NK-92 treated with Interleukin-12 subunit alpha and Interleukin-12 subunit beta, amount 100 ng/mL, for 24 hours (cell line): Measurements from ENCODE around the gene BRPF1.

Experiments
- DNase-seq: peaks from one replicate; lab custom pipeline; 2025; lab: John Stamatoyannopoulos, UW

BRPF1 gene, protein sequence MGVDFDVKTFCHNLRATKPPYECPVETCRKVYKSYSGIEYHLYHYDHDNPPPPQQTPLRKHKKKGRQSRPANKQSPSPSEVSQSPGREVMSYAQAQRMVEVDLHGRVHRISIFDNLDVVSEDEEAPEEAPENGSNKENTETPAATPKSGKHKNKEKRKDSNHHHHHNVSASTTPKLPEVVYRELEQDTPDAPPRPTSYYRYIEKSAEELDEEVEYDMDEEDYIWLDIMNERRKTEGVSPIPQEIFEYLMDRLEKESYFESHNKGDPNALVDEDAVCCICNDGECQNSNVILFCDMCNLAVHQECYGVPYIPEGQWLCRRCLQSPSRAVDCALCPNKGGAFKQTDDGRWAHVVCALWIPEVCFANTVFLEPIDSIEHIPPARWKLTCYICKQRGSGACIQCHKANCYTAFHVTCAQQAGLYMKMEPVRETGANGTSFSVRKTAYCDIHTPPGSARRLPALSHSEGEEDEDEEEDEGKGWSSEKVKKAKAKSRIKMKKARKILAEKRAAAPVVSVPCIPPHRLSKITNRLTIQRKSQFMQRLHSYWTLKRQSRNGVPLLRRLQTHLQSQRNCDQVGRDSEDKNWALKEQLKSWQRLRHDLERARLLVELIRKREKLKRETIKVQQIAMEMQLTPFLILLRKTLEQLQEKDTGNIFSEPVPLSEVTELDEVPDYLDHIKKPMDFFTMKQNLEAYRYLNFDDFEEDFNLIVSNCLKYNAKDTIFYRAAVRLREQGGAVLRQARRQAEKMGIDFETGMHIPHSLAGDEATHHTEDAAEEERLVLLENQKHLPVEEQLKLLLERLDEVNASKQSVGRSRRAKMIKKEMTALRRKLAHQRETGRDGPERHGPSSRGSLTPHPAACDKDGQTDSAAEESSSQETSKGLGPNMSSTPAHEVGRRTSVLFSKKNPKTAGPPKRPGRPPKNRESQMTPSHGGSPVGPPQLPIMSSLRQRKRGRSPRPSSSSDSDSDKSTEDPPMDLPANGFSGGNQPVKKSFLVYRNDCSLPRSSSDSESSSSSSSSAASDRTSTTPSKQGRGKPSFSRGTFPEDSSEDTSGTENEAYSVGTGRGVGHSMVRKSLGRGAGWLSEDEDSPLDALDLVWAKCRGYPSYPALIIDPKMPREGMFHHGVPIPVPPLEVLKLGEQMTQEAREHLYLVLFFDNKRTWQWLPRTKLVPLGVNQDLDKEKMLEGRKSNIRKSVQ (N-terminal part only)

DNA sequence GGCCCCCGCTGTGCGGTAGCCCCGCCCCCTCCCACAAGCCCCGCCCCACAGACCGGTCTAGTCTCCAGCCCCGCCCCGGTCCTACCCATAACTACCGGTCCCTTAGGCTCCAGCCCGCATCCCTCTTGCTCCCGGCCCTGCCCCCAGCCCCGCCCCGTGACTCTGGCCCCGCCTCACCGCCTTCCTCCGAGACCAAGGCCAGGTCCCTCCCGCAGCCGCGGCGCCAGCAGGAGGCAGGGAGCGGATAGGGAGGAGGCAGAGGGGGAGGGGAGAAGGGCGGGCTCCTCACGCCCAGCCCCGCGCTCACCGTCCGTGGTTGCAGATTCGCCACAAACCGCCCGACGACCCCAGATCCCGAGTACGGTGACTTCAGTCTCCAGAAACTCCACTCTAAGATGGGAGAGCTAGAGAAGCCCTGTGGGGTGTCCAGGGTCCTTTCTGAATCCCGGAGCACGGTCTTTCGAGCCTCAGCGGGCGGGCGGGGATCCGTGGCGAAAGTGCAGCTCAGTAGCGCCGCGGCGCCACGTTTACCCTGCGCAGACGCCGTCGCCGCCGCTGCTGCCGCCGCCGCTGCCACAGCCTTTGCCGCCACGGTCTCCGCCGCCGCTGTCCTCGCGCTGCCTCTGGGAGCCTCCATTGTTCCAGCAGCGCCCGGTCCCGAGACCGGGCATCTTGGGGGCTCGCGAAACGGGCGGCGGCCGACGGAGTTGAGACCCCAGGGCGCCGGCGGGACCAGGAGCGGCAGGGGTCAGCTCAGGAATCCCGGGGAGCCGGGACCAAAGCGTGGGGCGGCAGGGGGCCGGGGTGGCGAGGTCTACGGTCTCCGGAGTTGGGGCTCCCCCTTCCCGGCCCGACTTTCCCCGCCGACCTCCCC is at the start of gene BRPF1:
TSS of gene BRPF1 (plus strand) at position 530 of the 874 bp plus-strand sequence. CDS start 2,406 bp downstream, outside the sequence.
- peak; percentile 98 for DNase-seq

DNA sequence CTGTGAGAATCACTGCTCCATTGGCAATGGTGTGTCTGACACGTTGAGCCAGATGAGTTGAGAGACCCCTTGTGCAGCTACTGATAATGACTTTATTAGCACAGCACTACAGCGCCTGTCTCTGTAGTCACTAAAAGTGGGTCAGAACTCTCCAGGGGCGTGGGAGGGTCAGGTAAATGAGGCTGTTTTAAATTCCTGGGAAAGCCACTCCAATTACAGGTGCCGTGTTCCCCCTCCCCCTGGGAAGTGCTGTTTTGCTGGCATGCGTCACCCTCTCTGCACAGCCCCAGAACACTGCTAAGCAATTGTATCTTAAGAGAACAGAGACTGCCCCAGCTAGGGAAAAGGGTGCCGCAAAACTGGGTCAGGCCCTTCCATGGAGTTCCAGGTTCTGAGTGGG is 49.4 kb upstream of the BRPF1 start:
- no peak for DNase-seq

DNA sequence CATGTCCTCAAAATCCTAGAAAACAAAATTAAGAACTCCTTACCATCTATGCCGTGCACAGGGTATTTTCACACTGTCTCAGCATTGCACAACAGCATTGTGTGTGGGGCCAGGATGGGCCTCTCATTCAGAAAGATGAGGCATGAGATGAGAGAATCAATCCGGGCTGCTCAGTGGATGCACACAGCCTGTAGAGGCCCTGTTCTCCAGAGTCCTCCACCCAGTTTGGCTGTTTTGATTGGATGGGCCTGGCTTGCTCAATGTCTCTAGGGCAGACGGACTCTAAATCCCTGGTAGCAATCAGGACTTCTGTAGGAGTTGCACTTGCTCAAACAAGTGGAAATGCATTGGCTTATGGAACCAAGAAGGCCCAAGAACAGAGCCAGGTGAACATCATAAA is 48.1 kb upstream of the BRPF1 start:
- DNase-seq, result no peak

DNA sequence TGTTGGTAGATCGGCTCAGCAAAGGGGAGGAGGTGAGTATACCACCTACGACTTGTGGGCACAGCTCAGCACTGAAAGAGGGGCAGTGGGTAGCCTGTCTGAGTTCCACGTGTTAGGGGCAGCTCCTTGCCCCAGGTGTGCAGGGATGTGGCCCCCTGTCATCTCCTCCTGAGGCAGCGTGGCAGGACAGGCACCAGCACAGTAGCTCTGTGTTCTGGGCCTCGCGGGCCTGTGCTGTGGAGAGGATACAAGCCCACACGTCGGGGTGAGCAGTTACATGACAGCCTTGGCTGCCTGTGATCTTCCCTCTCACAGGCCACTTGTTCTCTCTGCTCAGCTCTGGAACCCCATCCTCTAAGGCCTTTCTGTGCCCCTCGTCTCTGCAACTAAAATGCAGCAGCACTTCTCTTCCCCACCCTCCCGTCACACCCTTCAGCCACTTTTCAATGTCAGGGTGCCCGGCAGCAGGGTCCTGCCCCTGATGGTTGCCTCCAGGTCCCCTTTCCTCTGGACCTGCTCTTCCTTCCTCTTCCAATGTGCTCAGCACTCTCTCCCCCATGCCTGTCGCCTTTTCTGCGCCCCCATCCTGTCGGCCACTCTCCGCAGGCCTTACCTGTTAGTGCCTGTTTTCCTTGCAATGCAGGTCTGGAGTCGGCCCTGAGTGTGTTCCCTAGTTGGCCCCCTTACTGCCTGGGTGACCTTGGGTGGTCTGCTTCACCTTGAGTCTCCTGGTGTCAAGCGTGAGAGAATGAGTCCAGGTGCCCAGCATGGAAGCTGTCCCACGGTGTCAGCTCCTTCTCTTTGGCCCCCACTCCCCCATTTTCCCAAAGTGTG is 46.1 kb upstream of the BRPF1 start:
- DNase-seq, result no peak

DNA sequence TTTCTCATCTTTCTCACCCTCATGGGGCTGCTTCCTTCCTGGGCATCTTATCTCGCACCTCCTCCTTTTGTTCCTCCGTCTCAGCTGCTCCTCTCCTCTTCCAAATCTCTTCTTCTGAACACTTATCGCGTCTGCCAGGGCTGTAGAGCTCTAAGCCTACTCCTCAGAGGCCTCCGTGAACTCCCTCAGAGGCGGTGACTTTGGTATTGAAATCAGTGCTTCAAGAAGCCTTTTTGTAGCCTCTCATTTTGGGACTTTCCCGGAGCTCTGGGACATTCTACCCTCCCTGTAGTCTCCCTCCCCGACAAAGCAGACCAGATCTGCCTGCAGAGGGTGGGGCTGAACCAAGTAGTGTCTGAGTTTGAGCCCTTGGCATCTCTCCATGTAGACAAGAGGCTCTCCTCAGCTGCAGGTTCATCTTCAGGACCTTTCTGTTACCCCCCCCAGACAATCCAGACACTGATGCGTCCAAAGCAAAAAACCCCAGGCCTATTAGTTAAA is 45.4 kb upstream of the BRPF1 start:
- no peak for DNase-seq

DNA sequence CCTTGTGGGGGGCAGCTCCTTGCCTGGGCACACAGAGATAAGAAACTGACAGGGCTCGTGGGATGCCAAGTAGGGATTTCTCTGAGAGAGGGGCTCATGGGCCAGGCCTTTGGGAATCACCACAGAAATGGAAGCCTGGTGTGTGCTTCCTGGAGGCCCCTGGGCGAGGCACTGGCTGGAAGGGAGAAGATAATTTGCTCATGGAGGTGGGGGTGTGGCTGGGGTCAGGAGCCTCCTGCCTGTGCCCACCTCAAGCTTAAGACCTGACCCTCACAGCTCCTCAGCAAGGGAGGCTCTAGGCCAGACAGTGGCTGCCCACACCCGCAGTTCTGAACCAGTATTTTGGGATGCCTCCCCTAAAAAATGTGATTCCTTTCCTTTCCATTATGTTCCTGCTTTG is 44.8 kb upstream of the BRPF1 start:
- DNase-seq, result no peak

DNA sequence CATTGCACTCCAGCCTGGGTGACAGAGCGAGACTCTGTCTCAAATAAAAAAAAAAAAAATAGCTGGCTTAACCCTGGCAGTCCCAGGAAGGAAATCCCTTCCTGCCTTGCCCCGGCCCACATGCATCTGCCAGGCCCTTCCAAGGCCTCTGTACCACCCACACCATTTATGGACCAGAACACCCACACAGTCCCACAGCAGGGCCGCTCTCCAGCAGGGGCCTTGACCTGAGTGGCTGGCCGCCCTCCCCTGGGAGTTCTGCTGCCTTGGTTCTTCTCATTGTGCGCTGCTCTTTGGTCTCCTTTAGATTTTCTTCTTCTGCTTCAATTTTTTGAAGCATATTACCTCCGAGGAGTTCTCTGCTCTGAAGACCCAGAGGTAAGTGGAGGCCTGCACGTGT is 44.0 kb upstream of the BRPF1 start:
- DNase-seq, result no peak

DNA sequence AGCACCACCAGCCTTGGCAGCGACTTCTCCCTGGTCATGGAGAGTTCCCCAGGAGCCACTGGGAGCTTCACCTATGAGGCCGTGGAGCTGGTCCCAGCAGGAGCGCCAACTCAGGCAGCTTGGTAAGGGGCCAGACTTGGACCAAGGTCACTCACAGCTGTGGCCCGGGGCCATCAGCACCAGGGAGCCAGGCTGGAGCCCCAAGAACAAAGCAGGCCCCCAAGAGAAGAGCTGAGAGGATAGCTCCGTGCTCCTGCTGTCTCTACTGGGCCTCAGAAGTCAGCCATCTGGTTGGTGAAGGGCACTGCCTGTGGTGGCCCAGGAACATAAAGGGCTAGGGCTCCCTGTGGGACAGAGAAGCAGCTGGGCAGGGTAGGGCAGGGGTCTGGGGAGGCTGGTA is 42.6 kb upstream of the BRPF1 start:
- no peak for DNase-seq

DNA sequence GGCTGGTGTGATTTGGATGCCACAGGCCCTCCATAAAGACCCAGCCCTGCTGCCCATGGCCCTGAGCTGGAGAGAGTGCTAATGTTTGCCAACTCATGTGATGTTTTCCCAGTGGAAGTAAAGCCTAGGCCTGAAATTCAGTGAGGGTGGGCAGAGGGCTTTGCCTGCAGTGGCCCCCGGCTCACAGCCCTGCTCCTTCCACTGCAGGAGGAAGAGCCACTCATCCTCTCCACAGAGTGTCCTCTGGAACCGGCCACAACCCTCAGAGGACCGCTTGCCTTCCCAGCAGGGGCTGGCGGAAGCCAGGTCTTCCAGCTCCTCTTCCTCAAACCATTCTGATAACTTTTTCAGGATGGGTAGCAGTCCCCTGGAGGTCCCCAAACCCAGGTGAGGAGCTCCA is 41.8 kb upstream of the BRPF1 start:
- DNase-seq, result no peak

DNA sequence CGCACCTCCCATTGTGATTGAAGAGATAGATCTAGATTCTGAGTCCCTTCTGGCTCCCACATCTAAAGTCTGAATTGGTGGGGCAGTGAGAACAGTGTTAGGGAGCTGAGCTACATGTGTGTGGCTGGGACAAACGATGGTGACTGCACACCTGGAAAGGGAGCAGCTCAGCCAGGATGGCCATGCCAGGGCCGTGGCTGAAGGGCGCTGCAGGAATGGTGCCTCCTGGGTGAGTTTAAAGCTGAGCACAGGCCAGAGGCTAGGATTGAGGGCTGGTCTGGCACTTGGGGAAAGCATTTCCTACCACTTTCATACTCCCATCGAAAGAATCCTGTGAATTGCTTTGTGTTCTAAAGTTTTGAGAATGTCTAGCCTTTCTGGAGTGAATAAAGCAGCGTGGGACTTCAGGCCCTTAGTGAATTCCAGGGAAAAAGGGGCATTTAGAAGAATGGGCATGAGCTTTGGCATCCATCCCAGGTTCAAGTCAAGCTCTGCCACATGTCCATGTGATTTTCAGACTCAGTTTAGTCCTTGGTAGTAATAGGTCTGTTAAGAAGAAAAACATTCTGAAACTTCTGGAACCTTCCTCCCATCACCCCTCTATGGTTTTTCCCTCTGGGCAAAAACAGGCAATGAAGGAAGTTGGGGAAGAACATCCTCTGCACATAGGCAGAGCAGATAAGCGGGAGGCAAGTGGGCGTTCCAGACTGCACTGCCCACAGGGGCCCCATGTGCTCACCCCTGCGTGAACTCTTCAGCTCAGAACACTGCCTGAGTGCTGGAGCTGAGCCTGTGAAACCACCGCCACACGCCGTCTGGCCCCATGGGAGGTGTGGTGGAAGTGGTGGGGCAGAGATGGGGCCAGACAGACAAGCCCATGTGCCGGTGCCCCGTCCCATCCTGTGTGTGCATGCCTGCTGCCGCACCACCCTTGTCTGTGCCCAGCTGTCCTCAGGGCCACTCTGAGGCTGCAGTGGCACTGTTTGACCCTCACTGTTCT is 40.8 kb upstream of the BRPF1 start:
- no peak for DNase-seq

DNA sequence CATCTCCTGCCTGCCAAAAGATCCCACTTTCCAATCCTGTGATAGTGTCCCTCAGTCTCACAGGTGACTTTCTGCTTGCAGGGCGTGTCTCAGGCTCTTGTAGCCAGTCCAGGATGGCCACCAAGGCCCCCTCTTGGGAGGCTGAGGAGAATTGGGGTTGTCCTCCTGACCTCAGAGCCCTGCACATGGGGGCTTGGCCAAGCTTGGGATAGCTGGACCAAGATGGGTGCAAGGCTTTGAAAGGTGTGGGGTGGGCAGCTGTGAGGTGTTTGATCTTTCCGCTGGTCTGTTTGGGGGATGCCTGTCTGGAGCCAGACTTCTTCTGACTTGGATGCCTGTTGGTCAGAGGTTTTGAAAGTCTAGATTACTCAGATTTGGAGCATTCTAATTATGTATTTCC is 39.9 kb upstream of the BRPF1 start:
- no peak for DNase-seq

DNA sequence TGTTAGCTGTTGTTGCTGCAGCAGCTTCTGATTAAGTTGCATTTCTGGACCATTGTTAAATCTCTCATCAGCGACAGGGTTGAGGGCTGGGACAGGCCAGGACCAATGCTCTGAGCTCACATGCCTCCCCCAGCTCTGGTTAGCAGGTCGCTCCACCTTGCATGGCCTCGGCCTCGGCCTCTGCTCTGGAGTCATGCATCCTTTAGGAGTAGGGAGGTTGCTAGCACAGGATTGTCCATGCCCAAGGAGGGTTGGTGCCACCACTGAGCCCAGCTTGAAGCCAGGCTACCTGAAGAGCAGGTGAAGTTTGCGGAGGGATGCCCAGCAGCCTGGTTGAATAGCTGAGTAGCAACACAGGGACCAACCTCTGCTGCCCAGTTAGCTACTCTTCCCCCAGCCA is 39.1 kb upstream of the BRPF1 start:
- no peak for DNase-seq

DNA sequence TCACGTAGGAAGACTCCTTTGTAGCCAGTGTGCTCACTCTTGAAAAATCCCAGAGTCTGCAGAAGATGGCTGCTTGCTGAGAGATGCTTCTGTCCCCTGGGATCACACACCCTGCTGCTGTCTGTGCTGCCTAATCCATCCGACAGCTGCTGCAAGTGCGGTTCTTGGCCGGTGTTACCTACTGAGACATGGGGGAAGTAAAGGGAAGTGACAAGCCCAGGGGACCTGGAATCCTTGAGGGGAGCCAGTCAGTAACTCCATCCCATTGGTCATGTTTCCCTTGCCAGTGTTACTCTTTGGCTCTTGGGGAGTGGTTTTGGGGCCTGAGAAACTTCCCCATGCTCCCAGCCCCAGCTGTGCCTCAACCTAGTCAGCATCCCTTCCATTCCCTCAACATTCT is 36.2 kb upstream of the BRPF1 start:
- no peak for DNase-seq

DNA sequence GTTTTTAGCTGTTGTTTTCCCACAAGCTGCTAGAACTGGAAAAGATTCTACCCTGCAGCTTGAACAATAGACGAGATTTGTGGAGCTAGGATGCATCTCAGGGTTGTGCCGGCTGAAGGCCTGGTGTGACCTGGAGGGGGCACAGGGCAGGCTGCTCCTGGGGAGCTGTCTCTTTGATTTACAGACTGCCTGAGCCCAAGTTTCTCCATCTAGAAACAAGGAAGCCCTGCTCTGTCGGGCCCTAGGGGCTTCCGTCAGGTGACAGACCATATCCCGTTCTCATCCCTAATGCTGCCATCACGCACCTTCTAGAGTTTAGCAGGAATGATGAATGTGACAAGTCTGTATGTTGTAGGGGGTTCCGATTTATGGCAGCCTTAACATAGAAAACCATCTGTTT is 35.8 kb upstream of the BRPF1 start:
- no peak for DNase-seq

DNA sequence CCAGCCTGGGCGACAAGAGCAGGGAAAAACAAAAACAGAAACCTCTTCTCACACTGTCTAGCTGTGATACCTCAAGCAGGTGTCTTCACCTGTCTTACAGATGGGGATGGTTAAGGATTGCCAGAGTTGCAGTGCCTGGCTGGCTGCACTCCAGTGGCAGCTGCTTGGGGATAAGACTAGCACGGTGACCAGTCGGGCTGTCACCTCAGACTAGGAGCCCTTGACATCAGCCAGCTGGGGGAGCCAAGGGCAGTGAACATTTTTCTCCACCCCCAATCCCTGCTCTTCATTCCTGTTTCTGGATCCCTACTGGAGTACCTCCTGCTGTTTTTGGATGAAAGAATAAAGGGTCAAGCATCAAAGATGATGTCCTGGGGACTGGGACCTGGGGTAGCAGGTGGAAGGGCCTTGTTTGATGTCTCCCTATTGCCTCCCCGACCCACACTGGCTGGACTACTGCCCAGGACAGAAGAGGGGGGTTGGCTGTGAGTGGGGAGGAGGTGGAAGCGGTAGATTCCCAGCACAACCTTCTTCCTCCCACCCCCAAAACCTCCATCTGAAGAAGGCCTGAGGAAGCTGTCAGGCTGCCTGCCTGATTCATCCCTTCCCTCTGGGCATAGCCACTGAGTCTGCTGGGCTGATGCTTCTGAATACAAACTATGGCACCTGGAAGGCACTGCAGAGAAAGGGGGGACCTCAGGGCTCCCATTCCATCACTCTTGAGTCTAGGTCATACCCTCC is 34.9 kb upstream of the BRPF1 start:
- no peak for DNase-seq

DNA sequence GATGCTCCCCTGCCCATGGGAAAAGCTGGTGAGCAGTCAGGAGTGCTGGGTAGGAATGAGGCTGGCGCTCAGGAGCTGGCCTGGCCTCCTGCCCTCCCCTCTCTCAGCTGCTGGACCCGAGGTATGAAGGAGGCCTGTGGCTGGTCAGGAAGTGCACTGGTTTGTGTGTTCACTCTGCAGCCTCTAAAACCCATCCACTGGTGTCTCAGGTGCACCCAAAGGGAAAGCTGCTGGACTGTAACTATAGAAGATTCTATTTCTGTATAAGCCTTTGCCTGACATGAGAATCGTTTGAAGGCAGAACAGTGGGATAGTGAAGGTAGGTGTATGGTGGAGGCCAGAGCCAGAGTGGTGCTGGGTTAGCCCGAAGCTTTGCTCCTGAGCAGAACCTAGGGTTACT is 33.6 kb upstream of the BRPF1 start:
- no peak for DNase-seq

DNA sequence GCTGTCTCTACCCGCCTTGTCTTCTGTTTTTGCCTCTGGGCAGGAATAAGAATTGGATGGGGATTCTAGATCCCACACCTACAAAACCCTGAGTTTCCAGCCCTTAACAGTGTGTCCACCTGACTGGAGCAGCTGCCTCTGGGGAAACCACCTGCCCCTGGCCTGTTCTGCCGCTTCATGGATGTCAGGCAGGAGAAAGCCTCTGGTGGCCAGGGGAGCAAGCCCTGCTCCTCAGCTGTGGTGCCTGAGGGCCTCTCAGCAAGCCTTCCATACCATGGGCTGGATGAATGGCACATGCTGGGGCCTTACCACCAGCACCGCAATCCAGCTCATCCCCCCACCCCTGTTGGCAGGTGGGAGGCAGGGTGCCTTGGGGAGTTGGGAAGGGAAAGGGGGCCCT is 33.2 kb upstream of the BRPF1 start:
- DNase-seq, result no peak

DNA sequence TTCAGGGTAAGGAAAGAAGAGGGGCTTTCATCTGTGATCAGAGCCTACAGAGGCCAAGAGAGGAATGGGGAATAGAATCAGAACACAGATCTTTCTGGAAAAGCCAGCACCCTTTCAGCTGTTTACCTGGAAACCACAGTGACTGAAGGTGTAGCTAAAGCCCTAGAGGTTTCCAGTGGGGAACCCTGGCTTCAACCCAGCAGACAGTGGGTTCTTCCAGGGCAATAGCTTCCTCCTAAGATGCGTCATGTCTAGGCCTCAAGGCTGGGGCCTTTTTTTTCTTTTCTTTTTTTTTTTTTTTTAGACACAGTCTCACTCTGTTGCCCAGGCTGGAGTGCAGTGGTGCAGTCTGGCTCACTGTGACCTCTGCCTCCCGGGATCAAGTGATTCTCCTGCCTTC is 31.0 kb upstream of the BRPF1 start:
- DNase-seq, result no peak

DNA sequence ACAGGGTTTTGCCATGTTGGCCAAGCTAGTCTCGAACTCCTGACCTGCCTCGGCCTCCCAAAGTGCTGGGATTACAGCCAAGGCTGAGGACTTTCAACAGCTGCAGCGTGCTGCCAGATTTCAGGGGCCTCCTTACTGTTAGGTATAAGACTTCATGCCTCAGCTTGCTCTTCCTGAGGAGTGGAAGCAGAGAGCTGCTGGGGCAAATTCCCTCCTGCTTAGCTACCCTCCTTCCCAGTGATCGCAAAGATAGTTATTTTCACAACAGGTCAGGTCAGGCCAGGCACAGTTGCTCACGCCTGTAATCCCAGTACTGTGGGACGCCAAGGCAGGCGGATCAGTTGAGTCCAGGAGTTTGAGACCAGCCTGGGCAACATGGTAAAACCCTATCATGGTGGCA is 30.5 kb upstream of the BRPF1 start:
- no peak for DNase-seq
